ENCODE measurements around the gene NFATC3.
A peak's percentile ranks its signal among the peaks of the same experiment; 100 is the strongest.

Gene NFATC3

GRCh38 chr16:68244481-68244902 lies 159.3 kb downstream of the NFATC3 start:
- DNase-seq (ENCODE audit: low spot score), result no peak
- H3K27ac ChIP-seq, result peak overlapping the region; percentile 58 to 92
- peak overlapping the region; percentile 99 for H3K4me3 ChIP-seq
- no peak for TF ChIP-seq CTCF (IDR thresholded peaks at IDR 0.05)

- Histone ChIP-seq H3K4me3 (peak within 1 kb of the TSS; percentile 99), H3K27ac (peak within 1 kb of the TSS; percentile 58 to 92)
- no peak for TF ChIP-seq CTCF (IDR thresholded peaks at IDR 0.05)
- DNase-seq (ENCODE audit: low spot score), result peak; percentile 96
Observed at GRCh38 chr16:68244903-68245853, 160.0 kb downstream of the NFATC3 start, which contains the start of gene PLA2G15. Gene PLA2G15, plus strand, starts transcription at chr16:68245373. Its CDS starts 54 bp downstream, at chr16:68245427.

GRCh38 chr16:68246121-68246520 lies 161.0 kb downstream of the NFATC3 start:
- DNase-seq (ENCODE audit: low spot score), result no peak
- H3K27ac ChIP-seq, result peak overlapping the region in 1 of 2 donors; percentile 92
- H3K4me3 ChIP-seq, result peak overlapping the region; percentile 99
- TF ChIP-seq CTCF (IDR thresholded peaks at IDR 0.05), result no peak

- H3K27ac ChIP-seq, result peak overlapping the region in 1 of 2 donors; percentile 92
- DNase-seq (ENCODE audit: low spot score), result no peak
- TF ChIP-seq CTCF (IDR thresholded peaks at IDR 0.05), result no peak
- H3K4me3 ChIP-seq, result peak overlapping the region; percentile 99
Observed at GRCh38 chr16:68246666-68247065, 161.5 kb downstream of the NFATC3 start.

GRCh38 chr16:68247400-68247799 lies 162.2 kb downstream of the NFATC3 start:
- Histone ChIP-seq H3K4me3 (no peak overlapping the region), H3K27ac (peak overlapping the region in 1 of 2 donors; percentile 92)
- no peak for DNase-seq (ENCODE audit: low spot score)
- no peak for TF ChIP-seq CTCF (IDR thresholded peaks at IDR 0.05)

- DNase-seq (ENCODE audit: low spot score), result no peak
Observed at GRCh38 chr16:68247932-68248331, 162.8 kb downstream of the NFATC3 start.

More at GRCh38 chr16:68247932-68248331, 162.8 kb downstream of the NFATC3 start:
- Histone ChIP-seq H3K4me3 (no peak overlapping the region), H3K27ac (peak overlapping the region in 1 of 2 donors; percentile 55)
- TF ChIP-seq CTCF (IDR thresholded peaks at IDR 0.05), result no peak
